Mesothelial cell of epicardium (in vitro differentiated cells): Measurements from ENCODE around the gene GLYATL1. TPM values are rescaled to one million over a fixed set of nuclear protein-coding genes. Genes with fewer than 3 reads are reported as not detected.

Source experiments
- DNase-seq, 2 experiments: peaks; one replicate each; pipeline ENCODE4 v3.0.0; 2021; ENCODE audit warnings: low spot score in 2 of 2; ENCODE audit not compliant: unreplicated experiment in 2 of 2
- H3K27ac Mint-ChIP-seq: 2 replicates; pipeline ENCODE4 v1.8.0; 2021; ENCODE audit warnings: mixed read lengths
- H3K27me3 Mint-ChIP-seq: 2 replicates; pipeline ENCODE4 v1.8.0; 2021; ENCODE audit warnings: low read depth, mixed read lengths
- H3K36me3 Mint-ChIP-seq: 2 replicates; pipeline ENCODE4 v1.8.0; 2021; ENCODE audit warnings: mixed read lengths
- H3K4me1 Mint-ChIP-seq: 2 replicates; pipeline ENCODE4 v1.8.0; 2021; ENCODE audit warnings: mixed read lengths
- H3K4me3 Mint-ChIP-seq: 2 replicates; pipeline ENCODE4 v1.8.0; 2021; ENCODE audit warnings: mild to moderate bottlenecking, moderate library complexity, mixed read lengths
- H3K9me3 Mint-ChIP-seq: 2 replicates; pipeline ENCODE4 v1.8.0; 2021; ENCODE audit warnings: mixed read lengths
- CTCF ChIP-seq: fragments of 200-600 bp; sonication (generic); IDR thresholded peaks from one replicate; pipeline ENCODE4 v1.5.0; 2021; ENCODE audit warnings: antibody characterized with exemption; ENCODE audit not compliant: unreplicated experiment
- total RNA-seq: library from RNA; stranded (reverse); gene quantifications from 3 replicates; pipeline ENCODE4 v1.2.1, GENCODE V29; 2021

Gene GLYATL1
- total RNA-seq, 1 donor from 2014 or later, result 0.89 TPM

GRCh38 chr11:58949184-58949583, 9.9 kb downstream of the GLYATL1 start:
- Mint-ChIP-seq H3K4me1 (no peaks in the 10 kb centered on the region), H3K36me3 (no peaks in the 10 kb centered on the region), H3K27me3 (peaks cover 4% of the 10 kb centered on the region), H3K27ac (no peak overlapping the region), H3K4me3 (no peak overlapping the region), H3K9me3 (no peaks in the 10 kb centered on the region)
- no peak for TF ChIP-seq CTCF
- DNase-seq, result no peak

- no peaks in the 10 kb centered on the region for H3K4me1 Mint-ChIP-seq
- H3K4me3 Mint-ChIP-seq, result no peak overlapping the region
- H3K27ac Mint-ChIP-seq, result no peak overlapping the region
- H3K9me3 Mint-ChIP-seq, result no peaks in the 10 kb centered on the region
- peaks cover 51% of the 10 kb centered on the region for H3K27me3 Mint-ChIP-seq
- TF ChIP-seq CTCF, result no peak
- no peak for DNase-seq
- H3K36me3 Mint-ChIP-seq, result no peaks in the 10 kb centered on the region
These were observed 18.6 kb downstream of the GLYATL1 start for GRCh38 chr11:58957922-58958321.

- DNase-seq, result no peak
- TF ChIP-seq CTCF, result no peak
- no peaks in the 10 kb centered on the region for H3K9me3 Mint-ChIP-seq
- H3K27me3 Mint-ChIP-seq, result peaks cover 57% of the 10 kb centered on the region
- H3K36me3 Mint-ChIP-seq, result no peaks in the 10 kb centered on the region
- H3K4me3 Mint-ChIP-seq, result no peak overlapping the region
- no peak overlapping the region for H3K27ac Mint-ChIP-seq
- H3K4me1 Mint-ChIP-seq, result no peaks in the 10 kb centered on the region
These were observed 19.2 kb downstream of the GLYATL1 start for GRCh38 chr11:58958500-58958899.

GRCh38 chr11:58963551-58964104, 24.3 kb downstream of the GLYATL1 start:
- no peaks in the 10 kb centered on the region for H3K9me3 Mint-ChIP-seq
- H3K27me3 Mint-ChIP-seq, result peaks cover 73% of the 10 kb centered on the region
- H3K36me3 Mint-ChIP-seq, result no peaks in the 10 kb centered on the region
- no peak for DNase-seq
- H3K4me3 Mint-ChIP-seq, result peak overlapping the region; percentile 16
- H3K27ac Mint-ChIP-seq, result no peak overlapping the region
- no peaks in the 10 kb centered on the region for H3K4me1 Mint-ChIP-seq
- no peak for TF ChIP-seq CTCF

GRCh38 chr11:58965246-58965985, 26.1 kb downstream of the GLYATL1 start:
- H3K36me3 Mint-ChIP-seq, result no peaks in the 10 kb centered on the region
- H3K27ac Mint-ChIP-seq, result no peak overlapping the region
- no peak overlapping the region for H3K4me3 Mint-ChIP-seq
- H3K27me3 Mint-ChIP-seq, result peaks cover 79% of the 10 kb centered on the region
- TF ChIP-seq CTCF, result no peak
- H3K4me1 Mint-ChIP-seq, result no peaks in the 10 kb centered on the region
- no peaks in the 10 kb centered on the region for H3K9me3 Mint-ChIP-seq
- no peak for DNase-seq
